GM18867 (cell line): ENCODE results near the gene PLCB4.

Experiments used
- ATAC-seq: cut with Tn5 transposase; IDR thresholded peaks from one replicate; pipeline ENCODE4 v1.9.1; 2021; ENCODE audit warnings: mild to moderate bottlenecking, moderate library complexity; ENCODE audit not compliant: unreplicated experiment

The PLCB4 gene

DNA sequence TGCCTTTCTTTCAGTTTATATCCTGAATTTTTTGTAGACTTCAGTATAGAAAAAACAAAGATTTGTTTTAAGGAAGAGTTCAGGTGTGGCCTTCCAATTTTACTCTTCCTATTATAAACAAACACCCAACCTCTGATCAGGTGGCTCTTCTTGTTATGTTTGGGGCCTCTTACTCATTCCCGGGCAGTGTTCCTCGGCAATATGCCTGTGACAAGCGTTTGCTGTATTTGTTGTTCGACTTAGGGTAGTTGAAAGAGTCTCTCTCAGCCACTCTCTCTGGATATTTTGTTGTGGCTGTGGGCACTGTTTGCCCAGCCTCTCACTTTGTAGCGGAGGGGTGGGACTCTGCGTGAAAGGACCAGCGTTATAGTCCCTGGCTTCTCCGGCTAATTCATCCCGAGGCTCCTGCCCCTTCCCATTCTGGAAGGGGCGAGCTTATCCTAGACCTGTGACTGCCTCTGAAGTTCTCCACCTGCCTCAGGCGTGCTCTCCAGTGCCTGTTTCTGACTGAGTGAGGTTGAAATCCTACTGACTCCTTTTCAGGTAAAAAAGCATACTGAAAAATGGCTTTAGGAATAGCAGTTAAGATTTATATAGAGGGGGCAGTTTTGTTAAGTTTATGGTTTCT is 97.4 kb downstream of the PLCB4 start:
- ATAC-seq, result no peak

DNA sequence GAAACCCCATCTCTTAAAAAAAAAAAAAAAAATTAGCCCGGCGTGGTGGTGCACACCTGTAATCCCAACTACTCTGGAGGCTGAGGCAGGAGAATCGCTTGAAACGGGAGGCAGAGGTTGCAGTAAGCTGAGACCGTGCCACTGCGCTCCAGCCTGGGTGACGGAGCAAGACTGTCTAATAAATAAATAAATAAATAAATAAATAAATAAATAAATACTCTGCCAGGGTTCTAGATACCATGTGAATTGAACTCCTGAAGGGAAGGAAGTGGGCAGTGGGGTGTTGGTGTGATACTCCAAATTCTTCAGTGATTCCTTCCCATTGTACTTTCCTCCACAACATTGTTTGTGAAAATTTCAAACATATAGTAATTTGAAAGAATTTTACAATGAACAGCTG is 100.5 kb downstream of the PLCB4 start:
- no peak for ATAC-seq

DNA sequence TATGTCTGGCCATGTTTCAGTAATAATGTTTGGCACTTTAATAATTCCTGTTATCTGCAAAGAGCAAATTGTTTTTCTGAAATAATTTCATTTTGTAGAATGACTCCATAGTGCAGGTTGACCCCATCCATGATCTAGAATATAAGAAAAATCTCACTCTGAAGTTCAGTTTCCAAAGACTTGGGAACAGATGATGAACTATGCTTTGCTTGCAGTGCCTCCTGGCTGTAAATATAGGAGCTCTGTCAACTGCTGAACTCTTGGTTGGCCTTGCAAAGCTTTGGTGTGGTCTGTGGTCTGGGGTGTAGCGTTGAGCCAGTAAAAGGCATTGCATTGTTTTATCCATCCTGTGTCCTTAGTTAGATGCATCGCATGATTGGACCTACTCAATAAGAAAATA is 104.0 kb downstream of the PLCB4 start:
- ATAC-seq, result no peak

- no peak for ATAC-seq
These were observed 108.4 kb downstream of the PLCB4 start for GRCh38 chr20:9177278-9177677.

DNA sequence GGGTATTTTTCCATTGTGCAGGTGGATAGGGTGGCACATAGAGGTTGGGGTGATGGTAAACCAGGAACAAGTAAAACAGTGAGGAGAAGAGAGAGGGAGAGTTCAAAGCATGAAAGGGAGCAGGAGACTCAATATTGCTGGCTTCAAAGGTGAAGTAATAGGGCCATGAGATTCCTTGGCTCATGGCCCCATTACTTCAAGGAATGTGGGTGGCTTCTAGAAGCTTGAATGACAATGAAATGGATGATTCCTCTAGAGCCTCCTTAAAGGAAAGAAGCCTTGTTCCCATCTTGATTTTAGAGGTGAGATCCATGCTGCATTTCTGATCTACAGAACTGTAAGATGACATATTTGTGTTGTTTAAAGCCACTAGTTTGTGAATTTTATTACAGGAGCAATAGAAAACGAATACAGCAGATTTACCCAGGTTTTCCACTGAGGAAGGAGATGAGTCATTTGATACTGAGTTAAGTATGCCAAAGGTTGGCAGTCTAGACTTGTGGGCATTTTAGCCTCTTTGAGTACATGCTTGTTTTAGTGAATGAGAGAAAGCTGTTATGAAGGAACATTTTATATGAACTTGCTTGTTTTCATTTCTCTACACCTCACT is 110.4 kb downstream of the PLCB4 start:
- ATAC-seq, result no peak

DNA sequence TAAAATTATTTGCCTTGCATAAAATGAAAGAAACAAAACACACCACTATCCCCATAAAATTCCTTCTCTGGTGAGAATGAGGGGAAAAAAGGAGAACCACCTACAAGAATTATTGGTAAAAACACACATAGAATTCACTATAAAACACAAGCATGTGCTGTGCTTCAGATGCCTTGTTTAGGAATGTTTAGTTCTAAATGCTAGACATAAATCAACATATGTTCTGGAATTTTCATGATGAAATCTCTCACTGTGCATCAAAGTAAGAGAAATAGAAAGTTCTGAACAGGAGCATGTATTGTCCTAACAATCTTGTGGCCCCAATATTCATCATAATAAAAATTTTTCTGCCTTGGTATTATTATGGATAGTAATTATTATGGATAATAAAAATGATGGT is 111.0 kb downstream of the PLCB4 start:
- no peak for ATAC-seq

- ATAC-seq, result no peak
These were observed 111.8 kb downstream of the PLCB4 start for GRCh38 chr20:9180481-9181257.

DNA sequence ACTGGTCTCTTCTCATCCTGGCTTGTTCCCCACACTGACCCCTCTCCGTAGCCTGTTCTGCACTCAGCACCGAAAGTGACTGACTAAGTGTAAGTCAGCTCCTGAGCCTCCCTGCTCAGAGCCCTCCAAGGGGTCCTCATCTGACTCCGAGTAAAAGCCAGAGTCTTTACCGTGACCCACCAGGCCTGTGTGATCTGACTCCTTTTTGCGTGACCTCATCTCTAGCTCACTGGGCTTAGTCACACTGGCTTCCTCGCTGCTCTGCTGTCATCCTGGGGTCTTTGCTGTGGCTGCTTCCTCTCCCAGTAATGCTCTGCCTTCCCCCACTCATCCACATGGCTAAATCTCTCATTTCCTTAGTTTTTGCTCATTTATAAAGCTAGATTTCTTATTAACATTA is 116.6 kb downstream of the PLCB4 start:
- no peak for ATAC-seq

- no peak for ATAC-seq
These were observed 117.5 kb downstream of the PLCB4 start for GRCh38 chr20:9186396-9186795.

DNA sequence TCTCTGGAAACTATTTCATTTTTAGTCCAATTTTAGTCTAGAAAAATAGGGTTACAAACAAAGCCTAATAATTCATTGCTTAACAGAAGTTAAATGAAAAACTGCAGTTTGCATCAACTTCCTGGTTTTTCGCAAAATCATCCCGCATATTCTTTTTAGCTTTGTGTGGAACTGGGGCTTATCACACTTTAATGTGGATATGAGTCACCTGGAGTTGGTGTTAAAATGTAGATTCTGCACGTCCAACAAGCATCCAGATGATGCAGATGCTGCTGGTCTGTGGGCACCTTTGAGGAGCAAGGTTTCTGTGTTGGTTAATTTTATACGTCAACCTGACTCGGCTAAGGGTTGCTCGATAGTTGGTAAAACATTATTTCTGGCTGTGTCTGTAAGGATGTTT is 126.1 kb downstream of the PLCB4 start:
- no peak for ATAC-seq

DNA sequence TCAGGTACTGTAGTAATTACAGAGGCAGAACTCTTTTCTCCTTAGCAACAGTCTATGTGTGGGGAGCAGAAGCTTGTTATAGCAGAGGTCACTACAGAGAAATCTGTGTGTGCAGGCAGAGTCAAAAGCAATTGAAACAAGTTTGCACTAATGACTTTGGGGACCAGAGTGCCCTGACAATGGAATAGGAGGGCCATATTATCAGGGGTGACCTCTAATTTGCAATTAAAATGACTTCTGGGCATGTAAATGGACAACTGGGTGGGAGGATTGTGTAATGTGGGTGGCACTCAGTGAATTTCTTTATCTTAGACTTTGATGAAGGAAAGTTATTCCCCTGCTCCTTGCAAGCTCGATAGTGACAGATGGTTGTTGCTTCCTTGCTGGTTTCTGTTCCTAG is 127.2 kb downstream of the PLCB4 start:
- no peak for ATAC-seq

- no peak for ATAC-seq
These were observed 129.6 kb downstream of the PLCB4 start for GRCh38 chr20:9198460-9198859.

GRCh38 chr20:9200196-9200595 is 131.3 kb downstream of the PLCB4 start:
- ATAC-seq, result no peak

GRCh38 chr20:9200620-9201019 is 131.7 kb downstream of the PLCB4 start:
- ATAC-seq, result no peak

DNA sequence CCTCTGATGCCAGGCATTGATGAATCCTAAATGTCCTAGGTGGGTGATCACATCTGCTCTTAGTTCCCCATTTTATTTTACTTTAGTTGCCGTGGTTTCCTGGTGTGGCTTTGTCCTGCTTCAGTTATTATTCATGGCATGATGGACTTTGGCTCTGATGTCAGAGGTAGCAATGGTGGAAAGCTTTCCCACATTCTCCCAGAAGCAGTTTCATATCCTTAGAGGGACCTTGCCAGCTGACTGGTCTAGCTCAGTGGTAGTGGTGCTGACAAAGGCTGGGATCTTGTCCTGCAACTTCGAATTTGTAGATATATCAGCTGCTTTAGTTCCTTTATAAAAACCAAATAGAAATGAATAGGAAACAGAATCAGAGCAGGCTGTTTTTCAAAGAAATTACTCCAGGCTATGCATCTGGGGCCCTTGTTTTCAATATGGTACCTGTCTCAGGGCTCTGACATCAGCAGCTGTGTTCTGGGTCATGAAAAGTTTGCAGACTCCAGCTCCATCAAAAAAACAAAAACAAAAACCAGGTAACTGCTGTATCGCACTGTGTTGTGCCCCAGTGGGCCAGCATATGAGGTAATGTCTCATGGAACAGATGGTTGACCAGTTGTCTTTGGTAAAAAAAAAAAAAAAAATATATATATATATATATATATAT is 133.7 kb downstream of the PLCB4 start:
- ATAC-seq, result no peak

DNA sequence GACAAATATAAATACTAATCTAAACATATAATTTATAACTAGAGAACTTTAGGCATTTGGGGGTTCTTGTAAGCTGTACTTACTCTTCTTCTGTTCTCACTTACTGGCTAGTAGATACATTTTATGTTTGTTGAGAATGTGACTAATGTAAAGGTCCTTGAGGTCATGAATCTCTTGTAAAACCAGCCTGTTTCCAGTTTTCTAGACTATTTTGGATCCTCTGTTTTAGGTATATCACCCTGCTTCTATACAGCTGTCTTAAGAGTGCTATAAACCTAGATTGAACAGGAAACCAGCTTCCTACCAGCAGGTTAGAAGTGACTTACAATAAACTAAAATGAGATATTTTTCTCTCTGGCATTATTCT is 134.2 kb downstream of the PLCB4 start:
- no peak for ATAC-seq

GRCh38 chr20:9204979-9205378 is 136.1 kb downstream of the PLCB4 start:
- ATAC-seq, result no peak

GRCh38 chr20:9206486-9206885 is 137.6 kb downstream of the PLCB4 start:
- ATAC-seq, result no peak

- no peak for ATAC-seq
These were observed 138.4 kb downstream of the PLCB4 start for GRCh38 chr20:9207253-9207652.

DNA sequence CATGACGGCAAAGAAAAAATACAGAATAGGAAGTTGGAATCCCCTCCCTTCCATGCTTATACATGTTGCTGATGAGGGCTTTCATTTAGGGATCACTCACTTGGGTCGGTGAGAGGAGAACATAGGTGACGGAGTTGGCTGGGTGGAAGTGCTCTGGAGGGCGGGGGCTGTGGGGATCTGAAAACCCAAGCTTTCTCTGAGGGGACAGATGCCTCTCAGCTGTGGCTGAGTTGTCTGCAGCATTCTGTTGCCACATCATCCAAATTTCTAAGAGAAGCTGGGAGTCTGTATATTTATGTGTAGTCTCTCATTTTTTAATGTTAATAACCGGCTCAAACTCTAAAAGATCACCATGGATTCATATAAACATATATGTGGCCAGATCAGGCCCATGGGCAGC is 141.5 kb downstream of the PLCB4 start:
- no peak for ATAC-seq

DNA sequence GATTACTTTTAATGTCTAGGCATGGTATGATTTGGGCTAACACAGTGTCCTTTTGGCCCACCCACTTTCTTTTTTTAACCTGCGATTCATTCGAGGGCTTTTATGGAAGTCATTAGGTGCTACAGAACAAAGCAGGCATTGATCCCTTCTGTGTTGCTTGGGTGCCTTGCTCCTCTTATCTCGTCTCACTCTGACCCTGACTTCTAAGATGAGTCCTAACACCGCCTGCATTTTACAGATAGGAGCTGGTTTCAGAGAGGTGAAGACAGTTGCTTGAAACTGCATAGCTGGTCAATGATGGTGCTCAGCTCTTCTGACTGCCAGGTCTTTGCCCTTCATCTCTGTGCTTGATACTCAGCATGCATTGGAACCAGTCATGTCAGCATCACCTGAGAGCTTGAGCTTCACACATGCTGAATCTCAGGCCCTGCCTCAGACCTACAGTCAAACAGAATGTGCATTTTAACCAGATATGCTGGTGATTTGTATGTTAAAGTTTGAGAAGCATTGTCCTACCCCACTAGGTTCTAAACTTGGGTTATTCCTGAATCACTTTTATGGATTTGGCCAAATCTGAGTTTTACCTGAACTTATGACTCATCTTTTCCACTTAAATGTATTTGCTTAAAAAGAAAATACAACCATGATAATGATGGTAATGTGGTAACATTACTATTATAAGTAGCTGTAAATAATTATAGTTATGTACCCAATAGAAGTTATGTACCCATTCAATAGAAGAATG is 142.3 kb downstream of the PLCB4 start:
- no peak for ATAC-seq
